Uterus (tissue), 4 donors: ENCODE data around the gene LRRC74A. TPM values are rescaled to one million over a fixed set of nuclear protein-coding genes. Genes with fewer than 3 reads are reported as not detected.

ENCODE experiments used
- DNase-seq, 2 donors: peaks; one replicate each; pipeline ENCODE4 v3.0.0-alpha.2; 2019 to 2020
- H3K27ac ChIP-seq, 2 donors: fragments of 200-600 bp; sonication (generic); 1 replicate in 1 of 2; 2 replicates in 1 of 2; pipeline ENCODE4 v1.5.1; 2016 to 2018
- H3K27me3 ChIP-seq, 2 donors: fragments of 200-600 bp; sonication (generic); one replicate each; pipeline ENCODE4 v1.5.1; 2018 to 2019; ENCODE audit warnings: control low read depth in 1 of 2
- H3K36me3 ChIP-seq, 2 donors: fragments of 200-600 bp; sonication (generic); one replicate each; pipeline ENCODE4 v1.5.1; 2019; ENCODE audit warnings: control low read depth in 1 of 2
- H3K4me1 ChIP-seq, 2 donors: fragments of 200-600 bp; sonication (generic); one replicate each; pipeline ENCODE4 v1.5.1; 2018 to 2019; ENCODE audit warnings: control low read depth in 1 of 2
- H3K4me3 ChIP-seq, 2 donors: fragments of 200-600 bp; sonication (generic); 1 replicate in 1 of 2; 2 replicates in 1 of 2; pipeline ENCODE4 v1.5.1; 2018 to 2019; ENCODE audit warnings: mild to moderate bottlenecking in 1 of 2
- H3K9me3 ChIP-seq, 2 donors: fragments of 200-600 bp; sonication (generic); one replicate each; pipeline ENCODE4 v1.5.1; 2019; ENCODE audit warnings: control low read depth in 1 of 2
- CTCF ChIP-seq, 4 experiments: fragments of 200-600 bp in 2 of 4; fragments of 450-650 bp in 2 of 4; sonication (generic) in 2 of 4; IDR thresholded peaks; one replicate each; pipeline ENCODE4 v1.5.1; 2016 to 2019; ENCODE audit warnings: antibody characterized with exemption in 4 of 4, mild to moderate bottlenecking in 2 of 4, moderate library complexity in 1 of 4
- POLR2A ChIP-seq, 2 donors: fragments of 450-650 bp; IDR thresholded peaks; one replicate each; pipeline ENCODE4 v1.6.1; 2016; ENCODE audit warnings: antibody characterized with exemption in 2 of 2, mild to moderate bottlenecking in 1 of 2, moderate library complexity in 1 of 2
- intact Hi-C: fragments of 100-400 bp; cut with DNase I; formaldehyde crosslinking; loops from one replicate; pipeline ENCODE4 v1.15.1; 2023; ENCODE audit warnings: low total_unique reads
- total RNA-seq, 4 donors: library from RNA; depleted of rRNA in 3 of 4; stranded (reverse); fragments of >200 nt in 3 of 4; gene quantifications; one replicate each; pipeline versions ENCODE4 v1.1.0 to v1.2.4, GENCODE V29; 2014 to 2023
- donor health status: DM: yes; HTN: yes; CAD: no.

Gene LRRC74A
- total RNA-seq, 4 donors from 2014 or later, result not detected

DNA sequence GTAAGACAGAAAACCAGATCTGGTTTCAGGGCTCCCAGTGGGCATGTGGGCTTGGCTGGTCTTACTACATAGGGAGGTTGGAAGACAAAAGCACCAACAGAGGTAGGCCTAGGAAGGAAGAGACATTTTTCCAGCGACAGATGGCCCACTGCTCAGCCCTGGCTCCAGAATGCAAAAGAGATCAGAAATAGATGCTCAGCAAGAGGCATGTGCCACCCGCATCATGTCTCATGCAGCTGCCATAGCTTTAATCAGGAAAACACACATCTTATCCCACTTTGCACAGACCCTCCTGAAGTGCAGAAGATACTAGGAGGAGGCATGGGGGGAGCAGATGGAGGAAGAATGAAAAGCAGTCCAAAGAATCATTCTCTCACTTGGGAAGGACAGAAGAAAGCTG, 39.6 kb upstream of the LRRC74A start:
- Histone ChIP-seq H3K9me3 (no peaks in the 10 kb centered on the region), H3K4me1 (no peaks in the 10 kb centered on the region), H3K4me3 (no peak overlapping the region), H3K27me3 (no peaks in the 10 kb centered on the region), H3K36me3 (no peaks in the 10 kb centered on the region), H3K27ac (no peak overlapping the region)
- intact Hi-C loops, result no loop called here
- no peak for DNase-seq
- no peak for TF ChIP-seq POLR2A (IDR thresholded peaks at IDR 0.05)
- no peak for TF ChIP-seq CTCF (IDR thresholded peaks at IDR 0.05)

- intact Hi-C loops, result no loop called here
- Histone ChIP-seq H3K27me3 (no peaks in the 10 kb centered on the region), H3K9me3 (no peaks in the 10 kb centered on the region), H3K36me3 (no peaks in the 10 kb centered on the region), H3K4me1 (no peaks in the 10 kb centered on the region), H3K4me3 (no peak overlapping the region), H3K27ac (no peak overlapping the region)
- DNase-seq, result no peak
- TF ChIP-seq CTCF (IDR thresholded peaks at IDR 0.05) (no peak), POLR2A (IDR thresholded peaks at IDR 0.05) (no peak)
These were observed 33.8 kb upstream of the LRRC74A start for GRCh38 chr14:76792422-76792821.

DNA sequence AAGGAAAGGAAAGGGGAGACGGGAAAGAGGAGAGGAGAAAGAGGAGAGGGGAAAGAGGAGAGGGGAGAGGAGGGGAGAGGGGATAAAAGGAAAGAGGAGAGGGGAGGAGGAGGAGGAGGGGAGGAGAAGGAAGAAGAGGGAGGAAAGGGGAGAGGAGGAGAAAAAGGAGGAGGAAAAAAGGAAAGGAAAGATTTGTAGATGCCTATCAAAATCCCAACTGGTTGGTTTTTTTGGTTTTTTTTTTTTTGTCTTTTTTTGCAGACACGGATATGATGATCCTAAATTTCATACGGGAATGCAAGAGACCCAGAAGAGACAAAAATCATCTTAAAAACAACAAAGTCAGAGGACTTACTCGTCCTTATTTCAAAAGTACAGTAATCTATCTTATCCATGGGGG, 32.9 kb upstream of the LRRC74A start:
- TF ChIP-seq CTCF (IDR thresholded peaks at IDR 0.05) (no peak), POLR2A (IDR thresholded peaks at IDR 0.05) (no peak)
- Histone ChIP-seq H3K36me3 (no peaks in the 10 kb centered on the region), H3K27me3 (no peaks in the 10 kb centered on the region), H3K4me1 (no peaks in the 10 kb centered on the region), H3K27ac (no peak overlapping the region), H3K4me3 (no peak overlapping the region), H3K9me3 (no peaks in the 10 kb centered on the region)
- intact Hi-C loops, result no loop called here
- no peak for DNase-seq

DNA sequence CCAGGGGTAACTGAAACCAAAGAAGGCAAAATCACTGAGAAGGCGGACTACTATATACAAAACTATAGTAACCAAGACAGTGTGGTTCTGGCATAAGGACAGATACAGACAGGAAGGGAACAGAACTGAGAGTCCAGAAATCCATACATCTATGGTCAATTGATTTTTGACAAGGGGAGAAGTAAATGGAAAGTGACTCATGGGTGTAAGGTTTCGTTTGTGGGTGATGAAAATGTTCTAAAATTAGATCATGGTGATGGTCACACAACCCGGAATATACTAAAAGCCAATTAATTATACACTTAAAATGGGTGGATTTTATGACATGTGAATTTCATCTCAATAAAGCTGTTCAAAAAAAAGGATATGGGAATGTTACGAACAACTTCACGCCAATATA, 32.3 kb upstream of the LRRC74A start:
- no peak for TF ChIP-seq POLR2A (IDR thresholded peaks at IDR 0.05)
- no peak for TF ChIP-seq CTCF (IDR thresholded peaks at IDR 0.05)
- intact Hi-C loops, result no loop called here
- H3K36me3 ChIP-seq, result no peaks in the 10 kb centered on the region

DNA sequence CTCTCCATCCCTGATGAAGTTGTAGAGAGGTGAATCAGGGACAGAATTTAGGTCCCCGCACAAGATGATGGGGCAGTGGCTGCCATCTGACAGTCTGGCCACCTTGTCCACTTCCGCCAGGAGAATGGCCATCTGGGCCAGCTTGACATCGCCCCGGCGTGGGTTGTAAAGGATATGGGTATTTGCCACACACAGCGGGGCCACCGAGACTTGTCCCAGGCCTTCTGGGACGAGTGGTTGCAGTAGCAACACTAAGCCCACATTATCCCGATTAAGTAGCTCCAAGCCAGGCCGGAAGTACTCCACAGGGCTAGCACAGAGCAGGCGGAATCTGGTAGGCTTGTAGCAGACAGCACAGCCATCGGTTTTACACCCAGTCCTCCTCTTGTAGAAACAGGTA, 19.8 kb upstream of the LRRC74A start:
- Histone ChIP-seq H3K27ac (no peak overlapping the region), H3K9me3 (no peaks in the 10 kb centered on the region), H3K4me1 (peaks cover 0 to 5% of the 10 kb centered on the region in 2 donors), H3K4me3 (no peak overlapping the region), H3K36me3 (no peaks in the 10 kb centered on the region), H3K27me3 (no peaks in the 10 kb centered on the region)
- intact Hi-C loops, result no loop called here
- no peak for TF ChIP-seq POLR2A (IDR thresholded peaks at IDR 0.05)
- no peak for TF ChIP-seq CTCF (IDR thresholded peaks at IDR 0.05)
- DNase-seq, result no peak

More for the DNA sequence above, 32.3 kb upstream of the LRRC74A start:
- DNase-seq, result no peak
- no peak overlapping the region for H3K27ac ChIP-seq
- H3K9me3 ChIP-seq, result no peaks in the 10 kb centered on the region
- no peaks in the 10 kb centered on the region for H3K27me3 ChIP-seq
- H3K4me1 ChIP-seq, result no peaks in the 10 kb centered on the region
- no peak overlapping the region for H3K4me3 ChIP-seq
